Stimulated activated CD8-positive, alpha-beta memory T cell treated with anti-CD3 and anti-CD28 coated beads, Interleukin-7, amount 100 ng/mL, for 24 hours (primary cell): Measurements from ENCODE around the gene TMEM255B.
"Not testable (repeated sequence)": the region's sequence is repeated elsewhere in the genome, so short reads cannot be mapped to it uniquely, and the experiment has no call there.

Experiments used
- DNase-seq: peaks from one replicate; pipeline ENCODE4 v3.0.0-alpha.2; 2020; ENCODE audit warnings: low read depth

The TMEM255B gene

DNA sequence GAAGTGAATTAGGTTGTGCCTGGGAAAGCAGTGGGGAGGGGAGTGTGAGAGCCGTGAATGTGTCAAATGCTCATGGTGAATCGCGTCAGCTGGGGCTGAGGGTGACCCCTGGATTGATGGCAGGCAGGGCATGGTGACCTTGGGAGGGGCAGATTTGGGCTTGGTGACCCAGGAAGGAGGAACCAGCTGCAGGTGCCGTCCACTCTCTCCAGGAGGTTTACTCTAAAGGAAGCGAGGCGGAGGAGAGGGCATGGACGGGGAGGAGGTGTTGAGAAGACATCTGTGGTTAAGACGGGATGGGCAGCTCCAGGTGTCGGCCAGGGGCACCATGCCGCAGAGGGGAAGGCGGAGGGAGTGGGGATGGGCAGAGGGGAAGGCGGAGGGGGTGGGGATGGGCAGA, 28.7 kb downstream of the TMEM255B start:
- DNase-seq = no peak

DNA sequence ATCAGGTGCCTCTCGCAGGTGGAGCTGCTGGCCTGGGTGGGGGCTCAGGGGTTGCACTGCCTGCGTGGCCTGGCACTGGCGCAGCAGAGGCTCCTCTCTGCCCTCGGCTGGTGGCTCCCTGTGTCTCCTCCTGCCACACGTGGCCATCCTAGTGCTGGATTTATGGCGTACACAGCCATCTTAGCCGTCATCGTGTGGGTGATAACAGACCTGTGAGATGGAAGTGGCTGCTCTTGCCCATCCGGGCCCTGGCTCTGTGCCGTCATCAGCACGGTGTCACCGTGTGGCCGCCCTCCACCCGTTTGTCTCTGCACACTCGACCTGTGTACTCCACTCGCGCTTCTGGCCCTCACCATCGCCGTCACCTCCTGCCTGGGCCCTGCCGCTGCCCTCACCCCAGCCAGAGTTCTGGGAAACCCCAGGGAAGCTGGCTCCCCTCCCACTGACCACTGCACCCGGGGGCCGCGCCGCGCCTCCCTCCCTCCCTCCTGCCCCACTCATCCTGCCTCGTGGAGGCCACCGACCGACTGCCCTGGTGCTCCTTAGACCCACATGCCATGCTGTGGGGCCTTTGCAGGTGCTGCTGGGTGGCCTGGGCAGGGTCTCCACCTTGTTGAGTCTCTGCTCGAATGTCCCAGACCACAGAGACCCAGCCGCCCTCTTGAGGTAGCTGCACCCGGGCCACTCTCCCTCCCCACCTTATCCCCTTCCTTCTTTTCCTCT, 29.5 kb downstream of the TMEM255B start:
- DNase-seq = no peak

DNA sequence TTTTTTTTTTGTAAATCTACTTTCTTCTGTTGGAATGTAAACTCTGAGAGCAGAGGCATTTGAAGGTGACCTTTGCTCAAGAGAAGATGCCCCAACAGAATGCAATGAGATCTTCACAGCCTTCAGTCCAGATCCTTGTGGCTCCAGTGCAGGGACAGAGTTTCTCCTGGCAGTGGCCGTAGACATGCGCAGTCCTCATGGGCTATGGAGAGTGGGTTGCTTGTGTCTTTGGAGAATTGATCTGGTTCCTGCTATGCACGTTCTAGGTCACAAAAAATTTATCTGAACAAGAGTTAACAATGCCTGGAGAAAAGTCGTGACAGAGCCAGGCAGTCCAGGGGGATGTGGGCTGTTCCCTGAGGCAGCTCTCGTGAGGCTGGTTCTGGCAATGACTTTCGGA, 30.1 kb downstream of the TMEM255B start:
- no peak for DNase-seq

DNA sequence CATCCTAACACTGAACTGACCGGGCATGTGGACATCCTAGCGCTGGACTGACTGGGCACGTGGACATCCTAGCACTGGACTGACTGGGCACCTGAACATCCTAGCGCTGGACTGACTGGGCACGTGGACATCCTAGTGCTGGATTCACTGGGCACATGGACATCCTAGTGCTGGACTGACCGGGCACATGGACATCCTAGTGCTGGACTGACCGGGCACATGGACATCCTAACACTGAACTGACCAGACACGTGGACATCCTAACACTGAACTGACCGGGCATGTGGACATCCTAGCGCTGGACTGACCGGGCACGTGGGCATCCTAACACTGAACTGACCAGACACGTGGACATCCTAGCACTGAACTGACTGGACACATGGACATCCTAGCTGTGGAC, 30.9 kb downstream of the TMEM255B start:
- not testable (repeated sequence) for DNase-seq

DNA sequence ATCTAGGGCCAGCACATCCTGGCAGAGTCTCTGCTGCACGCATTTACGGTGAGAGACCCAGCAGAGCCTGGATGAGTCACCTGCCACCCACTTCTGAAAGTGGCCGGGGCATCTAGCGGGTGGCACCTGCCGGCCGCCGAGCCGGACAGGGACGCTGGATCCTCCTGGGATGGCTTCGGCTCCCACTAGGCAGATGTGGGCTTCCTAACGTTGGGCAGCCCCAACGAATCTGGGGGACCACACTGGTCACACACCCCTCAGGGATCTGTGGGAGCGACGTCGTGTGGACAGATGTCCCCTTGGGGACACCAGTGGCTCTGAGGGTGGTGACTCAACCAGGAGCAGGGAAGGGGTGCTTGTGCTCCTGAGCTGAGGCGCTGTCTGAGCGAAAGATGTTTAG, 32.2 kb downstream of the TMEM255B start:
- no peak for DNase-seq

DNA sequence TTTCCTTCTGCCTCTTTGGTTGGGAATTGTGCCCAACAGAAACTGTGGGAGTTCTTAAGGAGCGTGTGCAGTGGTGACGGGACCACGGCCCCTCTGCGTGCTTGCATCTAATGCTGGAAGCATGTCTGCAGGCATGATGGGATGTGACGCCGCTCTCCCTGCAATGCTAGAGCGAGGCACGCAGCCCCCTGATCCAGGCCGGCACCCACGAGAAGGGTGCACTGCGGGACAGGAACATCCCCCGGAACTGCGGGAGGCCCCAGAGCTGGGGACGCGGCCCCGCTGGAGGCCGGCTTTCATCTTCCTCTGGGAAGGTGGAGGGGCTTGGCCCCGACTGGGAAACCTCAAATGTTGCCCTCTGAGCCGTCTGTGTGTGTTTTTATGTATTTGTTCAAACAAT, 32.7 kb downstream of the TMEM255B start:
- no peak for DNase-seq

DNA sequence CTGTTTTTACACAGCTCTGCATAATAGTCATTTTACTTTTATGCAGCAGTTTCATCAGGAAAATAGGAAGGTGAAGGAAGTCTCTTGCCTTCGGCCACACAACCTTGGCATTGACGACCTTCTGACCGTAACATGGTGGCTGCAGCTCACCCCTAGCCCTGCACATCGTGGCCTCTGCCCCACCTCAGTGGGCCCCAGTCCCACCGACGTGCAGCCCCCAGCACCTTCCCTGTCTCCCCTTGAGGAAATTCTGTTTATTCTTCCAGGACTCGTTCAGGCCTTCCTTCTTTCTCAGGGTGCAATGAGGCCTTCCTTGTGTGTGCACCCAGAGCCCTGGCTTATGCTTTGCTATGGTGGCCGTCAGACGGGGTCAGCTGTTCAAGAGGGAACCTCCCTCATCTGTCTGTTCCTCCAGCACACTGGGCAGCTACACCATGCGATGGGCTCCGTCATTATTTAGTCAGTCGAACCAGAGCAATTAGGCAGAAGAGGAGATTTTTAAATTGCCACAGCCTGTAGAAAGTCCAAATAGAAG, 33.3 kb downstream of the TMEM255B start:
- DNase-seq = no peak

DNA sequence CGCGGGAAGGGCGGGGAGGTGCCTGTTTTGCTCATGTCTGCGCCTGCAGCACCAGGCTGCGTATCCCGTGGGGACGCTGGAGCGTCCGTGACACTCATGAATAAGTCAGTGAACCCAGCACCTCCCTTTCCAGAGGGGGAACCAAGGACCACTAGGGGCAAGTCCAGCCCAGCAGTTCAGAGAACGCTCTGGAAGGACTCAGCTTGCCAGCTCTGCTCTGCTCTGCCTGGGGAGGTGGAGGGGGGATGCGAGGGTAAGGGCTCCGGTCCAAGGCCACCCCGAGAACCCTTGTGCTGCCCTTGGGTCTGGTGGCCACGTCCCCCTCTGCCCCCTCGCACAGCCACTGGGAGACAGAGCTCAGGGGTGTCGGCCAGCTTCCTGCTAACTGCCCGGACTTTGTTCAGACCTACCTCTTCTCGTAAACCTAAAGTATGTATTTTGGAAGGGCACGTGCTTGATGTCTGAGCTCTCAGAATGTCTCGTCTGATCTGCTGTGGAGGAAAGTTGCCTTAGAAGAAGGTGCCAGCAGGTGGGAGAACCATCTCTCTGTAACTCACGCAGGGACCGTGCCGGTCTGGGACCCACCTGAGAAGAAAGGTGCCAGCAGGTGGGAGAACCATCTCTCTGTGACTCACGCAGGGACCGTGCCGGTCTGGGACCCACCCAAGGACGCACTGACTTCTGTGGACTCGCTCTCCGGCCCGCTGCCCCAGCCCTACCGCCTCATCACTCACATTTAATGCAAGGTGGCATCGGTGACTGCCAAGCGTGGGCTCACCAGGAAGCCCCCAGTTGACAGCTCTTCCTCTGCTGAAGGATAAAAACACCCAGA, 34.1 kb downstream of the TMEM255B start:
- DNase-seq = no peak

DNA sequence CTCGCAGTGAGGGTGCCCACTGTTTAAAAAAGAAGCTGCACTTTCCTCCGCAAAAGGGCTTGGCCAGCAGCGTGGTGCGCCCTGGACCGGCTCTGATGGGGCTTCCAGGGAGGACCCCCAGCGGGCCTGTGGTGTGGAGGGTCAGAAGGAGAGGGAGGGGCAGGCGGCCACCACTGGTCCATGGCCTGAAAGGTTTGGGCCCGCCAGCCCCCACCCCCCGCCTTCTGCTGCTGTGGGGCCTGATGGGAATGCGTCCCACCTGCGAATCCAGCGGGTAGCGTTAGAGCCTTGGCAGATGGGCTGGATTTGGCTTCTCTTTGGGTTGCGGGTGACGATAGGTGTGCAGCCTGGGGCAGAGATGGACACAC, 34.7 kb downstream of the TMEM255B start:
- no peak for DNase-seq

DNA sequence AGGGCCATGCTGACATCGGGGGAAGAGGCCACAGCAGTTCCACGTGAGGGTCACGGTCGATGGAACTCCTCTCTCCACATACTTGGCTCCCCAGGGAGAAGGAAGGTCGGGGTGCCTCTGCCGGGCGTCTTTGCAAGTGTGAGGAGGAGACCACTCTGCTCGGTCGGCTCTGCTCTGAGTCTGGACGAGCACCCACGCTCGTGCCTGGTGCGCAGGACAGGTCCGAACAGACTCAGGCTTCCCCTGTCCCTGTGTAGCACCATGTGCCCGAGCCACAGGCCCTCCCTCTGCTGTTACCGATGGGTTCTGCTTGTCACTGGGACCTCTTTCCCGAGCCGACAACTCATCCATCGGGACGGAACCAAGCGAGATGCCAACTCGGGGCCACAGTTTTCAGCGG, 35.1 kb downstream of the TMEM255B start:
- no peak for DNase-seq

DNA sequence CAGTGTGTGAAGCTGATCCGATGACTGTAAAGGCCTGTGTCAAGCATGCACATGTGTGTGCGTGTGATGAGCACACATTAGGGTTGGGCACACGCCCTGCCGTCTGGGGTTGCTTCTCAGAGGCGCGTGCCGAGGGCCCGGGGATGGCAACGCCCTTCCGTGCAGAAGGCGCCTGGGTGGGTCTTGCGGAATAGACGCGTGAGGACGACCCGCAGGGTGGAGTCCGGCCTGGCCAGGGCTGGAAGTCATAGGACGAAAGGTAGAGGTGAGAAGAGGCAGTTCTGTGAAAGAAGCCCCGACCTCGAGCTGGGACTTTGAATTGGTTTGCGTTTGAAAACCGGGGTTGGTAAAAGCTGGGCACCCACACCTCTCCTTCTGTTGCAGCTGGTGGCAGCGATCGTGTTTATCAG, 35.7 kb downstream of the TMEM255B start:
- DNase-seq = no peak

DNA sequence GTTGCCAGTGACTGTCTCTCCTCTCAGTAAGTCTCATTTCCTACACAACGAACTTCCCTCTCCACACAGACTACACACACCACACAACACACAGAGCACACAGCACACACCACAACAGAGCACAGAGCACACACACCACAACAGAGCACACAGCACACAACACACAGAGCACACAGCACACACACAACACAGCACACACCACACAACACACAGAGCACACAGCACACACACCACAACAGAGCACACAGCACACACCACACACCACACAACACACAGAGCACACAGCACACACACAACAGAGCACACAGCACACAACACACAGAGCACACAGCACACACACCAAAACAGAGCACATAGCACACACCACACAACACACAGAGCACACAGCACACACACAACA, 36.3 kb downstream of the TMEM255B start:
- not testable (repeated sequence) for DNase-seq

DNA sequence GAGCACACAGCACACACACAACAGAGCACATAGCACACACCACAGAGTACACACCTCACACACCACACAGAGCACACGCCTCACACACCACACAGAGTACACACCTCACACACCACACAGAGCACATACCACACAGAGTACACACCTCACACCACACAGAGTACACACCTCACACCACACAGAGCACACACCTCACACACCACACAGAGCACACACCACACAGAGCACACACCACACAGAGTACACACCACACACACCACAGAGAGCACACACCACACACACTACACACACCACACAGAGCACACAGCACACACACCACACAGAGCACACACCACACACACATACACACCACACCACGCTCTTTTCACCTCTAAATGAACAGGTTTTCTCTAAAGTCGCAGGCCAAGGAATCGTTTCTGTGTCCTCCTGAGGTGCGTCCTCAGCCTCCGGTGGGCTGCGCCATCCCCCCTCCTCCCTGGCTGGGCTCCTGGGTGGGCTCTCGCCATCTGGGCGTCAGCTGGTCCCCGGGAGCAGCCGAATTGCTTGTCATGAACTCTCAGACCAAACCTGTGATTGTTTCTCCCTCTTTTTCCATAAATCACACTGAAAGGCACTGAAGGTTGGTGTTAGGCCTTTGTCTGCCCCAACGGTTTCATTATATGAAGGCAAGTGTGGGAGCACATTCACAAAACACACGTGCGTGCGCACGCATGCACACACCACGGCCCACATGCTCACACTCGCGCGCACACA, 37.4 kb downstream of the TMEM255B start:
- DNase-seq = no peak

DNA sequence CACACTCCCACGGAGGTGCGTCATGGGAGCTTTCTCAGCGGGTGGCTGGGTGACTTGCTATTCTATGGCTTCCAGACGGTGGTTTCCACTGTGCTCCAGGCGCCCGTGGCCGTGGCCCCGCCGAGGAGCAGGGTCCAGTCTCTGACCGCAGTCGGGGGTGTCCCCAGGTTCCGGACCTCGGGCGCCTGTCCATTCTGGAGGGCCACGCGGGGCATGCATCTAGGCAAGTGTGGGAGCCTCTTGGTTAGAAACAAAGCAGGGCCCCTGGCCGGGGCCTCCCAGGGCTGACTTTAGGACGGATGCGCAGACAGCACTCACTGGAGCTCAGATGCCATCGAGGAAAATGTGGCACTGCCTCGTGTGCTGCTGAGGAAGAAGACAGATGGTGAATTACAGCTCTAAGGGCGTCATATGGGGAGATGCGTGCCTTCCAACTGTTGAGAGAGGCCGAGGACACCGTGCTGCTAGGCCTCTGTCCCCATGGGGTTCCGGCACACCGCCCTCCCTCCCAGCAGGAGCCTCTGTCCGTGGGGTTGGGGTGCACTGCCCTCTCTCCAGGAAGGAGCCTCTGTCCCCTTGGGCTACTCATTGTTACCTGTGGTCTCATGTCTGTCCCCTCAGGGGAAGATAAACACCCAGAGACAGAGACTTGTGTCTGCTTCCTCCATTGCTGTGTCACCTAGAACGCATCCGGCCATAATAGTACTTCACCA, 38.1 kb downstream of the TMEM255B start:
- DNase-seq = no peak

DNA sequence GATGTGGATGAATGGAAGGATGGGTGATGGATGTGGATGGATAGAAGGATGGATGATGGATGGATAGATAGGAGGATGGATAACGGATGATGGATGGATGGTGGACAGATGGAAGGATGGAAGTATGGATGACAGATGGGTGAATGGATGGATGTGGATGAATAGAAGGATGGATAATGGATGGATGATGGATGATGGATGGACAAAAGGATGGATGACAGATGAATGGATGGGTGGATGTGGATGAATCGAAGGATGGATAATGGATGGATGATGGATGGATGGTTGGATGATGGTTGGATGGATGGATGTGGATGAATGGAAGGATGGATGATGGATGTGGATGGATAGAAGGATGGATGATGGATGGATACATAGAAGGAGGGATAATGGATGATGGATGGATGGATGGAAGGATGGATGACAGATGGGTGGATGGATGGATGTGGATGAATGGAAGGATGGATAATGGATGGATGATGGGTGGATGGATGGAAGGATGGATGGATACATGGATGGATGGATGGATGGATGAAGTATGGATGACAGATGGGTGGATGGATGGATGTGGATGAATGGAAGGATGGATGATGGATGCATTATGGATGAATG, 39.3 kb downstream of the TMEM255B start:
- DNase-seq = no peak

DNA sequence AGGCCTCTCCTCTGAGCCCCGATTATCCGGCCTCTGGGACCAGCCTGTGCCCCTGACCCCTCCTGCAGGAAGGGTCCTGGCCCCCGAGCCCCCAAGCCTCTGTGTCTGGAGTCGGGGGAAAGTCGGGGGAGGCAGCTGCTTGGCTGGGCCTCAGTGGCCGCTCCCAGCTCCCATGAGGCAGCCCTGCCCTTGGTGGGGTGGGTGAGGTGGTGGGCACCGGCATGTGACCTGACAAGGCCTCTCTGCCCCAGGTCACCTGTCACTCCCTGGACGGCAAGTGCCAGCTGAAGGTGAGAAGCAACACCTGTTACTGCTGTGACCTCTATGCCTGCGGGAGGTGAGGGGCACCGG, 41.5 kb downstream of the TMEM255B start:
- DNase-seq = no peak

DNA sequence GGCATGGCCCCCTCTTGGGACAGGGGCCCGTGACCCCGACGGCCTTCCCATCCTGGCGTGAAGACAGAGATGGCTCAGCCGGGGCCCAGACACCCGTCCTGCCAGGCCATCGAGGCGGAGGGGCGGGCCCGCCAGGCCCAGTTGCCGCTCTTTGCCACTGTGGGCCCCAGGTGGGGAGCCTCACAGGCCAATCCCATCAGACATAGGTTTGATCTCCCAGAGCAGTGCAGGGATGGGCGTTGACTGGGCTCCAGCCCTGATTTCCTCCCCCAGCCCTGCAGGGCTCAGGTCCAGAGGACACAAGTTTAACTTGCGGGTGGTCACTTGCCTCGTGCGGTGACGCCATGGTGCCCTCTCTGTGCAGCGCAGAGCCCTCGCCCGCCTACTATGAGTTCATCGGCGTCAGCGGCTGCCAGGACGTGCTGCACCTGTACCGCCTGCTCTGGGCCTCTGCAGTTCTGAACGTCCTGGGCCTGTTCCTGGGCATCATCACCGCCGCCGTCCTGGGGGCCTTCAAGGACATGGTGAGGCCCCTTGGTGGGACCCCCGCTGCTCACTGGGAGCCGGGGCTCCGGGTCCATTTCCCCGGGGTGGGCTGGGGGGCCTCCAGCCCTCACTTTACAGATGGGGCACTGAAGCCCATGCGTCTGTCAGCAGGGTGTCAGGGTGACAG, 42.4 kb downstream of the TMEM255B start:
- DNase-seq = no peak

DNA sequence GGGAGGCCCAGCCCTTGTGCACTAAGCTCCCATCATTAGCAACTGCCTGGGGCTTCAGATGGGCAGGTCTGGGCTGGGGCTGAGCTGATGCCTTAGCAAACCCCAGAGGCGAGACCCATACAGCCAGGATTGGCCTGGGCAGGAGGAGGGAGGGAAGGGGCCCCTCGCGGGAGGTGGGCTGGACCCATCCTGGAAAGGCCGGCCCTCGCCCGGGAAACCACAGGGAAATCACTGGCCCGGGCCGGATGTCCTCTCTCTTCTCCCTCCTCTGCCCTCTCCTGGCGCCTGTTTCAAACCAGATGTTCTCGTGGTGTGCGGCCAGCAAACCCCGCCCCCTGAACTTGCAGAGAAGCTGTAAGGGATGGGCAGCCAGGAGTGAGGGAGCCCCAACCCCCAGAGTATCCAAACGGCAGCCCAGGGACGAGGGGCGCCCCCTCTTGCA, 43.1 kb downstream of the TMEM255B start:
- no peak for DNase-seq

DNA sequence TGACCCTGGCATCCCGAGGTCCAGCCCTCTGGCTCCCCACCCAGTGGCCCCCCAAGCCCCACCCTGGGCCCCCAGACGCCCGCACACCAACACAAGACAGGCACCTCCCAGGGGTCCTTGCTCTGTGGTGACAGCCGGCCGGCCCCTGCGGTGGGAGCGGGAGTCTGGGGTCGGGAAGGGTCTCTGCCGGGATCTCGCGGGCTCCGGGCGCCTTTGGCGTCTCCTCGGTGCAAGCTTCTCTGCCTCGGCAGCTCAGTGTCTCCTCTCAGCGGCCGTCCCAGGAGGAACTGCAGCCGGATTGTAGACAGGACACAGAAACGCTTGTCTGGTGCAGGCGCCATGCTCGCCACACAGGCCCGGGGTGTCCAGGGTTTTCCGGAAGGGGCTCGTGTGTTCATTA, 43.7 kb downstream of the TMEM255B start:
- DNase-seq = no peak

DNA sequence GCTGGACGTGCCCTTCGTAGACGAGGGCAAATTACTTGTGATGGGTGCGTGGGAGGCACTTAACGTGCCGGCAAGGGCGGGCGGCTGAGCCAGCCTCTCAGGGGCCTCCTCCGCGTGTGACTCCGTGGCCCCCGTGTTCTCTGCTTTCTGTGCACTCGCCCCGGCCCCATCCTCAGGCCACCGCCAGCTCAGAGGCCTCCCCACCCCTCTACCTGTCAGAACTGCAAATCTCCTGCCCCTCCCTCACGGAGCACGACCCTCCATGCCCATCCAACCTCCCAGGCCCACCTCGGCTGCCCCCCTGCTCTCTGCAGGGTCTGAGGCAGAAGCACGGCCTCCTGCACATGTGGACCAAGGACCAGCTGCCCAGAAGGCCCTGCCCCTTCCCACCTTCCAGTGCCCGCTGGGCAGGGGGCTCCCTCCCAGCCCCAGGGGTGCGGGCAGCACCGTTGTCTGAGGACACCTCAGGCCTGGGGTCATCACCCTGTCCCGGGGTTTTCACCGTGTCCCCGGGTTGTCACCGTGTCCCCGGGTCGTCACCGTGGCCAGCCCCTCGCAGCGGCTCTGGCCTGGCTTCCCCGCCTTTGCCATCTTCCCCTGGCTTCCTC, 44.5 kb downstream of the TMEM255B start:
- no peak for DNase-seq
